Stimulated activated CD8-positive, alpha-beta memory T cell treated with anti-CD3 and anti-CD28 coated beads, Interleukin-15, amount 100 ng/mL, for 1 hour (primary cell): Measurements from ENCODE around the gene NDUFAF3.

Experiments used
- DNase-seq: peaks from one replicate; pipeline ENCODE4 v3.0.0-alpha.2; 2020; ENCODE audit warnings: low read depth

NDUFAF3 gene

DNA sequence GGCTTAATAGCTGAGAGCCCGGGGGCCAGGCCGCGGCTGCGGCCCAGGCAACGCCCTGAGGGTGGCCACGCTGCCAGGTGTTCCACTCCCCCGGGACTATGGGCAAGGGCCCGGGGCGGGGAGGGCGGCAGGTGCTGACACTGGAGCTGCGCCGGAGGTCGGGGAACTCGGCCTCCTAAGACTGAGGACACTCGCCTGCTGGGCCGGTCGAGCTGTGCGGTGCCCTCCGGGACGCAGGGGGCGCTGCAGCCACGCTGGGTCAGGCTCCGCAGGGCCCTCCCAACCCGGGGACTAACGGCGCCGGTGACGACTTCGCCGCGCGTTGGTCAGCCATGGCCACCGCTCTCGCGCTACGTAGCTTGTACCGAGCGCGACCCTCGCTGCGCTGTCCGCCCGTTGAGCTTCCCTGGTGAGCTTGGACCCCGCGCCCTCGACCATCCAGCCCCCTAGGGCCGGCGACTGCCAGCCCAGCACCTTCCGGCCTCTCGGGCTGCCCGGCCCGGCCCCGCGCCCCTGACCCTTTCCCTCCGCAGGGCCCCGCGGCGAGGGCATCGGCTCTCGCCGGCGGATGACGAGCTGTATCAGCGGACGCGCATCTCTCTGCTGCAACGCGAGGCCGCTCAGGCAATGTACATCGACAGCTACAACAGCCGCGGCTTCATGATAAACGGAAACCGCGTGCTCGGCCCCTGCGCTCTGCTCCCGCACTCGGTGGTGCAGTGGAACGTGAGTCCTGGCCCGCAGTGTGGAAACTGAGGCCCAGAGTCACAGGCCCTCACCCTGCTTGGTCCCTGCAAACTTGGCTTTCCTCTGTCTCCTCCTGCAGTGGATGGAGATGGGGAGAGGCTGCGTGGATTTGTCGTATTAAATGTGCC is at the start of gene NDUFAF3:
Gene NDUFAF3, plus strand, starts transcription at position 309 of the 875 bp plus-strand sequence. Its CDS starts 24 bp downstream, at position 333.
- peak; percentile 76 for DNase-seq

- DNase-seq, result no peak
These were observed 47.7 kb upstream of the NDUFAF3 start for GRCh38 chr3:48974076-48974864.

GRCh38 chr3:48979451-48979850 is 42.5 kb upstream of the NDUFAF3 start:
- no peak for DNase-seq

DNA sequence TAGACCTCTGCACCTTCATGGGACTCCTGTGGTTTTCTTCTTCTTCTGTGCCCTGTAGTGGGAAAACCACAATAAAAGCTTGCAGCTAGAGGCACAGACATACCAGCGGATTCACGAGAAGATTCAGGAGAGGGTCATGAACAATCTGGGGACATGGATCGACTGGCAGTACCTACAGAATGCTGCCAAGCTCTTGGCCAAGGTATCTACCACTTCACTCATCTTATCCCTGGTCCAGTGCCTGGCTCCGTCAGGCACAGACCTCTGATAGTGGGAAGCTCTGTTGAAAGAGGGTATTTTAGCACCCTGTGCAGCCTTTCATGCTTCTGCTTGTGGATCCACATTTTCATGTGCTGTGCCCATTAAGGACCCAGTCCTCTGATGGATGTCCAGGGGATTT is 41.6 kb upstream of the NDUFAF3 start:
- no peak for DNase-seq

GRCh38 chr3:48982016-48982415 is 39.9 kb upstream of the NDUFAF3 start:
- DNase-seq, result no peak

- no peak for DNase-seq
These were observed 39.2 kb upstream of the NDUFAF3 start for GRCh38 chr3:48982686-48983085.

DNA sequence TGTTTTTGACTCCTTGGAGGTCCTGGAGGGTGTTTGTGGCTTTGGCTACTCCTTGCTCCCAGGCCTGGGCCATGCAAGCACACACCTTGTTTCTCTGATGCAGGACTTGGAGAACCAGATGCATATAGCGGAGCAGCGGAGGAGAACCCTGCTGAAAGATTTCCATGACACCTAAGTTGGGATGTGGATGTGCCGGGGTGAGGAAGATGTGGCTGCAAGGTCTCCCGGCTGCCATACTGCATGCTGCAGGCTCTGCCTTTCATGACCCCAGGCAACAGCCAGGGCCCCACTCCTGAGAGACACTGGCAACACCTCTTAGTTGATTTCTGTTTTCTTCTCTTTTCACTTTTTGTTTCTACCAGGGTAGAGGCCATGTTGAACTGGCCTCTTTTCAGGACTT is 38.8 kb upstream of the NDUFAF3 start:
- DNase-seq, result no peak

- no peak for DNase-seq
These were observed 37.3 kb upstream of the NDUFAF3 start for GRCh38 chr3:48984663-48985062.

DNA sequence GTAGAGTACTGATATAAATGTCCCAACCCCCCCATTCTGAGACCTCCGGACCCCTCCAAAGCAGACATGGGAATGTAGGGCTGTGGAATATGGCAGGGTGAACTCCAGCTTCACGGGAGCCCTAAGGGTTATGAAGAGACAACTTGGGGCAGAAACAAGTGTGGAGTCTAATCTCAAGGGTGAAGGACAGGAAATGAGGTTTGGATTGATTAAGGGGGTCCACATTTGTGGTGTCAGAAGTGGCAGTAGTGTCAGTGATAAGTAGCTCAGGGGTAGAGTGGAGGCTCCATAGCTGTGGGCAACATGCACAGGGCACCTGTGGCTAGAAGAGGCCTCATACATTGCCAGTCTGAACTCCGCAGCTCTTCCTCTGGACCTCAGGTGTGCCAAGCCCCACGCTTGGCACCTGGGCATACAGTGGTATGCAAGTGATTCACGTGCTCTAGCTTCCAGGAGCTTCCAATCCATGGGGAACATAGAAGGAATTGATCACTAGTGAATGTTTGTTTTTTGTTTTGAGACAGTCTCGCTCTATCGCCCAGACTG is 36.0 kb upstream of the NDUFAF3 start:
- no peak for DNase-seq

DNA sequence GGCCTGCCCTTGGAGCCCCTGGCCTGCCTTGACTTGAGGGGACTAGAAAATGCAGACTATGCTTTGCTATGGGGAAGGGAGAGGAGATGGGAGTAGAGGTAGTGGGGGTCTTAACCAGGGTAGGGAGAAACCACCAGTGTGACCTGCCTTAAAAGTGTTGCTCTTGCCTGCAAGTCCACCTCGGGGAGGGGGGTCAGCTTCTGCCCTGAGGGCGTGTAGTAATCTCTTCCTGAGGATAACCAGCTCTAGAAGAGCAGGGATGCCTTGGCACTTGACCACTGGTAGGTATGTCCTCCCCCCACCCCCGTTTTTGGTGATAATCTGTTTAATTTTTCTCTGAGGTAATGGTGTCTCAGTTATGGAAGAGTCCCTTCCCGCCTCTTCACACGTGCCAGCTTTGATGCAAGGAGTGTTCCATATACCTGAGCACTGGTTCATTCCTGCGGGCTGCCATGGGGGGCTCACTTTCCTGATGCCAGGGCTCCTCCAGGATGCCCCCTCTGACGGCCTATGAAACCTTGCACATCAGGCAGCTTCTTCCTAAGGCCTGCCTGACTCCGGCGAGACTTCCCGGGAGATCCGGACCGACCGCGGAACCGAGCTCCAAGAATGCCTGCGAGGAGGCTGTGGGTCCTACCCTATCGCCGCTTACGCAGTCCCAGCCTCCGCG is 32.7 kb upstream of the NDUFAF3 start:
- DNase-seq, result no peak

GRCh38 chr3:48989796-48990635 is 31.9 kb upstream of the NDUFAF3 start, which contains the start of gene P4HTM:
Gene P4HTM, plus strand, starts transcription at chr3:48990241. Its CDS starts 16 bp downstream, at chr3:48990257.
- DNase-seq, result peak; percentile 58

DNA sequence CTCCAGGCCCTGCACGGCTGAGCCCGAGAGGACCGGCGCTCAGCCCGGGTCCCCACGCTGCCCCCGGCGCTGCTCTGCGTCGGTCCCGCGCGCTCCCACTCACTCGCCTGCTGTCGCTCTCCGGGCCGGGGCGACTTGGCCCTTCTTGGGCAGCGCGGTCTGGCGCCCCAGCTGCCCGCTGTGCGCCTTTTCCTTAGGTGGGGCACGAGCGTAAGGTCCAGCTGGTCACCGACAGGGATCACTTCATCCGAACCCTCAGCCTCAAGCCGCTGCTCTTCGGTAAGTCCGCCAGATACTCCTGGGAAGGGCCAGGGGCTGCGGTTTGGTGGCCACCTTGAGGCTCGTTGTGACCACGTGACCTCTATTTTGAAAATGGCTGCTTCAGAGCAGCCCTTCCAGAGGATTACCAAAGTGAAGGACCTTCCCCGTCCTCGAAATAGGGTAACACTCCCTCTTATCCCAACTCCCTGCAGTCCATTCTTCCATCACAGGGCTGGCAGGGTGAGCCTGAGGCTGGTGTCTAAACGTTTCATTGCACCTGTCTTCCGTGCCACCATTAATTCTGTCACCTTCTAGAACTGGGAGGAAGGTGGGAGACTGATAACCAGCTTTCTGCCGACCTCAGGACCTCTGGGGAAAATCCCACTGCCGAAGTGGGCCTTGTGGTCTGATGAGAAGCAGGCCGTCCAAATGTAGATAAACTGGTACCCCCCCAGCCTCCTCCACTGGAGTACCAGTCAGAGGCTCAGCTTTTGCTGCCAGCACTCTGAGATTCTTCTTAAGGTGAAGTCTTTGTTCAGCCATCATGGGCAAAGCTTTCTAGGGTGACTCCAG is 31.1 kb upstream of the NDUFAF3 start:
- DNase-seq, result no peak

GRCh38 chr3:48991851-48992545 is 29.9 kb upstream of the NDUFAF3 start:
- no peak for DNase-seq

GRCh38 chr3:48993834-48994233 is 28.1 kb upstream of the NDUFAF3 start:
- DNase-seq, result no peak

DNA sequence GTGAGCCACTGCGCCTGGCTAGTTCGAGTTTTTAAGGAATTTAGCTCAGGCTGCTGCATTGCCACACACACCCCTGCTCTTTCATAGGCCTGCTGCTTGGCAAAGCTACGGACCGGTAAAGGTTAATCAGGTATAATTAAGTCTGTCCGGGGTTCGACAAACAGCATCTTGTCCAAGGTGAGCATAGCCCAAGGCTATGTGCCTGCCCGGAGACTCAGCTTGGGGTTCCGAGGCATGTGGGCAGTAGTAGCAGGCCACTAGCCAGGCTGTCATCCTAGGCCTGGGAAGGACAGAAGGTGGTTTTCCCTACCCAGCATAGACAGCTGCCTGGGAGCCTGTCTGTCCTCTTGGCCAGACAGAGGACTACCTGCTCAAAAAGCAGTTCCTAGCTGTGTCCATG is 25.3 kb upstream of the NDUFAF3 start:
- DNase-seq, result no peak

DNA sequence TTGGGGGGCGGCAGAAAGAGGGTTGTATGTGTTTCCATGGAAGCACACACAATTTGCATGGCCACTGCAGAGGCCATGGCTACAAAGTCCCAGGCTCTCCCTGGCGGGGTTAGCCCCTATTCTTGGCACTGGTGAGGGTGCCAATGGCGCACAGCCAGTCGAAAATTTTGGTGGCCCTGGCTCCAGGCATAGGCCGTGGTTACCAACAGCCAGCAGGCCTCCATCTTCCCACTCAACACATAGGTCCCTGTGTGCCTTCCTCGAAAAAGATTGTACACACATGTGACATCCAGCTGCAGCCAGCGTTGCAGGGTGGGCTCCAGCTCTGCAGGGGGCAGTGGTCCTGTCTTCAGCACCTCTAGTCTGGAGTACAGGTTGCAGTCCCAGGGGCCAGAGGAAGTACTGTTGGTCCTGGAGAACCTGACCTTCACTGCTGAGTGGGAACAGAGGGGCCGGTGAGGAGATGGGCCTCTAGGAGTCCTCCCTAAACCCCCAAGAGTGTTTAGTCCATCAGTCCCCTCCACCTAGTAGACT is 24.8 kb upstream of the NDUFAF3 start:
- no peak for DNase-seq

- no peak for DNase-seq
These were observed 23.9 kb upstream of the NDUFAF3 start for GRCh38 chr3:48997714-48998637.
